Erythroblast (primary cell): ENCODE data around the gene LRIT3.

Experiments used
- DNase-seq, 2 experiments: peaks; one replicate each; lab custom pipeline; 2025; lab: John Stamatoyannopoulos, UW
- GATA1 ChIP-seq: IDR thresholded peaks from 2 replicates; pipeline ENCODE4 v1.6.1; 2011; ENCODE audit warnings: low read depth, mild to moderate bottlenecking, control low read depth, low read length, moderate library complexity
- POLR2A ChIP-seq: IDR thresholded peaks from 2 replicates; pipeline ENCODE4 v1.6.1; 2011; ENCODE audit warnings: mild to moderate bottlenecking, low read length

The LRIT3 gene

GRCh38 chr4:109908731-109909130, 60.8 kb downstream of the LRIT3 start:
- no peak for TF ChIP-seq GATA1
- TF ChIP-seq POLR2A = no peak
- DNase-seq = no peak

DNA sequence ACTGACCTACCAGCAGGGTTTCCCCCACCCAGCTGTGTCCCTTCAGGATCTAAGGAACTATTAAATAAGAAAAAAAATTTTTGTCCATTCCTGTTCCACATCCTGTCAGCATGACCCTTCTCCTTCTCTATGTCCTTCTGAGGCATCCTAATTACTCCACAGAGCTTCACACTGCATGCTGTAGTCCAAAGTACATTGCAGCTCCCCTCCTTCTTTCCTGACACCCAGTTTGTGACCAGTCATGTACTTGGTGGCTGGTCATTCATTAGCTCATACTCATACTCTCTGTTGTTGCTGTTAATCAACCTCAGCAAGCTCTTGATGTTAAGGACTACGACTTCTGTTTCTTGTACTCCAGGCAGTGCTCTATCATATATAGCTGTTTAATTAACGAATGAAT, 62.3 kb downstream of the LRIT3 start:
- no peak for DNase-seq
- TF ChIP-seq GATA1 (no peak), POLR2A (no peak)

DNA sequence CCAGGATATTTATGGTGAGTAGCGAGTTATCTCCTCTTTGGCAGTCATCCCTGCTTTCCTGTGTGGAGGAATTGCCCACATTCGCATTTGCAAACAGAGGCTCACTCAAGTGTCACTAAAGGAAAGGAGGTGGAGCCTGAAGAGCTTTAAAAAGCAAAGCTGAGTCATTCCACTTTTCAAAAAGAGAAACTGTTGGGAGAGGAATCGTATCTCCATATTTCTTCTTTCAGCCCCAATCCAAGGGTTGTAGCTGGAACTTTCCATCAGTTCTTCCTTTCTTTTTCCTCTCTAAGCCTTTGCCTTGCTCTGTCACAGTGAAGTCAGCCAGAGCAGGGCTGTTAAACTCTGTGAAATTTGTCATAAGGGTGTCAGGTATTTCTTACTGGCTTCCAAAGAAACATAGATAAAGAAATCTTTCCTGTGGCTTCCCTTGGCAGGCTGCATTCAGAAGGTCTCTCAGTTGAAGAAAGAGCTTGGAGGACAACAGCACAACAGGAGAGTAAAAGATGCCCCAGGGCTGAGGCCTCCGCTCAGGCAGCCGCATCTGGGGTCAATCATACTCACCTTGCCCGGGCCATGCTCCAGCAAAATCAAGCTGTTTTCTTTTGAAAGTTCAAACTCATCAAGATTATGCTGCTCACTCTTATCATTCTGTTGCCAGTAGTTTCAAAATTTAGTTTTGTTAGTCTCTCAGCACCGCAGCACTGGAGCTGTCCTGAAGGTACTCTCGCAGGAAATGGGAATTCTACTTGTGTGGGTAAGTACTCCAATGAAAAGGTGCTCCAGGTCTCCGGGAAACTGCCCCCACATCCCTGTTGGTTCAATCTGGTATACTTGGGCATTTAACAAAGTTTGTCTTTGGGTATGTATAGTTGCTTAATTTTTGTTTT, 65.0 kb downstream of the LRIT3 start, which contains the start of gene EGF:
Gene EGF, plus strand, starts transcription at position 178 of the 890 bp plus-strand sequence. Its CDS starts 453 bp downstream, at position 631.
- TF ChIP-seq POLR2A (no peak), GATA1 (no peak)
- no peak for DNase-seq

GRCh38 chr4:109913596-109914241, 65.8 kb downstream of the LRIT3 start:
- no peak for TF ChIP-seq POLR2A
- no peak for TF ChIP-seq GATA1
- DNase-seq = no peak

- DNase-seq = no peak
- TF ChIP-seq GATA1 = no peak
- no peak for TF ChIP-seq POLR2A
Measured at GRCh38 chr4:109914322-109914721, 66.4 kb downstream of the LRIT3 start.

- no peak for TF ChIP-seq GATA1
- TF ChIP-seq POLR2A = no peak
Measured at GRCh38 chr4:109915385-109916026, 67.6 kb downstream of the LRIT3 start.

GRCh38 chr4:109916027-109916409, 68.1 kb downstream of the LRIT3 start:
- TF ChIP-seq POLR2A (no peak), GATA1 (no peak)
- no peak for DNase-seq

More at GRCh38 chr4:109915385-109916026, 67.6 kb downstream of the LRIT3 start:
- DNase-seq = no peak

DNA sequence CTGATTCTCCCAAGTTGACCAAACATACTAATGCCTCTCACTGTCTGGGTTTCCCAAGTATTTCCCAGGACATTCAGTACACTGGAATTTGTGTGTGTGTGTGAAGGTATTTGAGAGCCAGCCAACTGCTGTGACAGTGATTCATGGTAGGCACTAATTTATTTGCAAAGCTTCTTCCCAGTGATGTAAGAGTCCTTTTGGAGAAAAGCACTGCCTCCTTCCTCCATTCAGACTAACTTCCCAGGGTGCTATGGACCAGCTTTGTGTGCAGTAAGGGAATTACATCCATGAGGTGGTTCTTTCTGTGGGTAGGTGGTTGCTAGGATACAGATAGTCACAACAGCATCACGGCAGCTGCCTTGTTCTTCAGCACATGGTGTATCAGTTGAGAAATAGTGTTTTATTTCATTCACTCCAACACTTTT, 73.5 kb downstream of the LRIT3 start:
- DNase-seq = no peak
- no peak for TF ChIP-seq POLR2A
- TF ChIP-seq GATA1 = no peak
